HCT116 (cell line): Measurements from ENCODE around the gene CDC42SE2. TPM values are rescaled to one million over a fixed set of nuclear protein-coding genes. Genes with fewer than 3 reads are reported as not detected.

Experiments used
- ATAC-seq: fragments of 200-7000 bp; cut with Tn5 transposase; 2 replicates; pipeline ENCODE4 v1.9.1; 2020; ENCODE audit warnings: mild to moderate bottlenecking, moderate library complexity
- BruUV-seq: library from RNA; stranded (reverse); fragments of 400-500 nt; replicated peaks from 2 replicates; lab custom pipeline; 2021; lab: Mats Ljungman, UMichigan
- CTCF ChIA-PET: fragments of 300-600 bp; sonication (Branson Sonifier 250); formaldehyde crosslinking; loops from one replicate; lab custom pipeline; 2021; ENCODE audit warnings: antibody characterized with exemption; lab: Charles Lee
- POLR2A ChIA-PET: fragments of 300-600, 350-600 bp; sonication (Branson Sonifier 250); formaldehyde crosslinking; loops from one replicate; lab custom pipeline; 2021; ENCODE audit warnings: antibody characterized with exemption; lab: Charles Lee
- RAD21 ChIA-PET, 2 experiments: fragments of 300-600 bp; sonication (Branson Sonifier 250); formaldehyde crosslinking; loops; one replicate each; lab custom pipeline; 2023; ENCODE audit warnings: low total read pairs in 2 of 2; ENCODE audit not compliant: uncharacterized antibody in 2 of 2, unreplicated experiment in 2 of 2, low non-redundant PET in 1 of 2; lab: Charles Lee
- DNase-seq: peaks from one replicate; pipeline ENCODE4 v3.0.0-alpha.2; 2010; ENCODE audit warnings: low read depth, low spot score
- H2AFZ ChIP-seq: fragments of 200-600 bp; shearing (Covaris generic), sonication (generic); 2 replicates; pipeline ENCODE4 v1.6.1; 2017; ENCODE audit warnings: low read depth, mixed run types, mixed read lengths, antibody characterized with exemption, low read length; ENCODE audit not compliant: poor library complexity, severe bottlenecking
- H3K27ac ChIP-seq: 2 replicates; pipeline ENCODE4 v1.5.1; 2012; ENCODE audit warnings: low read depth, low read length
- H3K27me3 ChIP-seq: fragments of 200-600 bp; sonication (generic); 2 replicates; pipeline ENCODE4 v1.6.1; 2016; ENCODE audit warnings: mixed run types, low read length, mixed read lengths; ENCODE audit not compliant: insufficient read depth
- H3K36me3 ChIP-seq, 2 experiments: fragments of 200-500 bp in 1 of 2; fragments of 200-600 bp in 1 of 2; sonication (Bioruptor generic) in 1 of 2; sonication (generic) in 1 of 2; 2 replicates each; pipeline versions ENCODE4 v1.5.1 to v1.6.1; 2014 to 2016; ENCODE audit warnings: low read length in 2 of 2, inconsistent platforms in 1 of 2, mixed read lengths in 1 of 2, mixed run types in 1 of 2; ENCODE audit not compliant: insufficient read depth in 2 of 2, control insufficient read depth in 1 of 2
- H3K4me1 ChIP-seq, 2 experiments: fragments of 200-600 bp in 1 of 2; sonication (generic) in 1 of 2; 2 replicates each; pipeline versions ENCODE4 v1.5.1 to v1.6.1; 2012 to 2017; ENCODE audit warnings: low read length in 2 of 2, inconsistent platforms in 1 of 2, mild to moderate bottlenecking in 1 of 2, mixed read lengths in 1 of 2, mixed run types in 1 of 2, moderate library complexity in 1 of 2; ENCODE audit not compliant: insufficient read depth in 2 of 2, control insufficient read depth in 1 of 2
- H3K4me2 ChIP-seq: fragments of 200-600 bp; sonication (generic); 2 replicates; pipeline ENCODE4 v1.6.1; 2017; ENCODE audit warnings: mixed run types, low read length, mixed read lengths
- H3K4me3 ChIP-seq, 2 experiments: fragments of 200-600 bp in 1 of 2; sonication (generic) in 1 of 2; replicated peaks in 1 of 2; 2 replicates each; pipeline ENCODE4 v1.5.1; 2011 to 2016; ENCODE audit warnings: low read length in 2 of 2, control low read depth in 1 of 2, low read depth in 1 of 2, mild to moderate bottlenecking in 1 of 2, mixed read lengths in 1 of 2, mixed run types in 1 of 2
- H3K79me2 ChIP-seq: fragments of 200-600 bp; sonication (generic); 2 replicates; pipeline ENCODE4 v1.6.1; 2017; ENCODE audit warnings: mild to moderate bottlenecking, mixed run types, low read length, moderate library complexity, mixed read lengths; ENCODE audit not compliant: insufficient read depth
- H3K9ac ChIP-seq: fragments of 200-600 bp; sonication (generic); 2 replicates; pipeline ENCODE4 v1.6.1; 2016; ENCODE audit warnings: low read length, mixed read lengths
- H3K9me2 ChIP-seq: fragments of 200-600 bp; sonication (generic), shearing (Covaris generic); 2 replicates; pipeline ENCODE4 v1.6.1; 2017; ENCODE audit warnings: mixed run types, mild to moderate bottlenecking, moderate library complexity; ENCODE audit not compliant: insufficient read depth
- H3K9me3 ChIP-seq, 2 experiments: fragments of 200-500 bp in 1 of 2; fragments of 200-600 bp in 1 of 2; sonication (Bioruptor generic) in 1 of 2; sonication (generic) in 1 of 2; 2 replicates each; pipeline ENCODE4 v1.6.1; 2014 to 2017; ENCODE audit warnings: low read length in 2 of 2, mixed read lengths in 2 of 2, inconsistent platforms in 1 of 2, low read depth in 1 of 2, mild to moderate bottlenecking in 1 of 2, mixed run types in 1 of 2, moderate library complexity in 1 of 2; ENCODE audit not compliant: control insufficient read depth in 1 of 2, insufficient read depth in 1 of 2
- H4K20me1 ChIP-seq: fragments of 200-600 bp; sonication (generic), shearing (Covaris generic); 2 replicates; pipeline ENCODE4 v1.6.1; 2017; ENCODE audit warnings: mixed run types, mild to moderate bottlenecking, moderate library complexity; ENCODE audit not compliant: insufficient read depth
- ATF3 ChIP-seq: IDR thresholded peaks from 2 replicates; pipeline ENCODE4 v1.6.1; 2012
- CEBPB ChIP-seq: IDR thresholded peaks from 2 replicates; pipeline ENCODE4 v1.6.1; 2012; ENCODE audit warnings: low read depth
- EGR1 ChIP-seq: IDR thresholded peaks from 2 replicates; pipeline ENCODE4 v1.6.1; 2012; ENCODE audit warnings: low read depth
- ELF1 ChIP-seq: IDR thresholded peaks from 2 replicates; pipeline ENCODE4 v1.6.1; 2012; ENCODE audit warnings: low read depth, borderline replicate concordance
- EZH2 ChIP-seq: fragments of 200-600 bp; sonication (generic); IDR thresholded peaks from 2 replicates; pipeline ENCODE4 v1.6.1; 2017; ENCODE audit warnings: antibody characterized with exemption, mixed run types
- POLR2A ChIP-seq: IDR thresholded peaks from 2 replicates; pipeline ENCODE4 v1.7.0; 2011; ENCODE audit warnings: borderline replicate concordance; ENCODE audit not compliant: insufficient read depth, insufficient read length; ENCODE audit errors: extremely low read depth
- RAD21 ChIP-seq: IDR thresholded peaks from 2 replicates; pipeline ENCODE4 v1.6.1; 2012; ENCODE audit warnings: low read depth, mild to moderate bottlenecking
- SIN3A ChIP-seq: IDR thresholded peaks from 2 replicates; pipeline ENCODE4 v1.6.1; 2012; ENCODE audit warnings: low read depth
- TCF7L2 ChIP-seq: IDR thresholded peaks from 2 replicates; pipeline ENCODE4 v1.7.0; 2011; ENCODE audit warnings: borderline replicate concordance, inconsistent platforms; ENCODE audit not compliant: insufficient read depth, insufficient read length; ENCODE audit errors: extremely low read depth
- YY1 ChIP-seq: IDR thresholded peaks from 2 replicates; pipeline ENCODE4 v1.6.1; 2011; ENCODE audit warnings: low read length, low read depth, moderate library complexity, mild to moderate bottlenecking; ENCODE audit not compliant: insufficient replicate concordance; ENCODE audit errors: extremely low read depth
- ZBTB33 ChIP-seq: IDR thresholded peaks from 2 replicates; pipeline ENCODE4 v1.6.1; 2011; ENCODE audit warnings: mild to moderate bottlenecking, low read length, moderate library complexity; ENCODE audit not compliant: insufficient replicate concordance; ENCODE audit errors: extremely low read depth
- ZNF274 ChIP-seq: fragments of 200-500 bp; sonication (Bioruptor generic); IDR thresholded peaks from 2 replicates; pipeline ENCODE4 v1.6.1; 2014; ENCODE audit warnings: mild to moderate bottlenecking, low read depth, low read length, inconsistent platforms
- intact Hi-C: fragments of 100-400 bp; cut with micrococcal nuclease; formaldehyde crosslinking; loops from 2 replicates; pipeline ENCODE4 v1.10.0; 2022
- total RNA-seq: library from RNA; stranded (reverse); gene quantifications from one replicate; pipeline ENCODE4 v1.2.1, GENCODE V29; 2021; ENCODE audit not compliant: unreplicated experiment

The CDC42SE2 gene
- total RNA-seq, 1 experiment from 2014 or later = 27.0 TPM

GRCh38 chr5:131321066-131321465 lies 57.2 kb downstream of the CDC42SE2 start:
- Histone ChIP-seq H3K9me2 (no peaks in the 10 kb centered on the region), H3K27me3 (no peaks in the 10 kb centered on the region), H3K79me2 (peaks cover 65% of the 10 kb centered on the region), H3K9ac (no peak overlapping the region), H3K9me3 (no peaks in the 10 kb centered on the region), H4K20me1 (no peaks in the 10 kb centered on the region; the same call in 1 of the 2 replicates), H3K36me3 (no peaks in the 10 kb centered on the region), H3K4me1 (peaks cover 0 to 4% of the 10 kb centered on the region in 2 experiments; a peak in 2 of 4 replicates), H3K27ac (no peak overlapping the region), H3K4me2 (no peak overlapping the region), H2AFZ (no peak overlapping the region), H3K4me3 (no peak overlapping the region)
- DNase-seq (no peak), ATAC-seq (no peak)
- POLR2A ChIA-PET = no interaction called here
- no peak for TF ChIP-seq ZNF274
- no peak for TF ChIP-seq YY1
- no peak for TF ChIP-seq RAD21
- no peak for TF ChIP-seq CEBPB
- no peak for TF ChIP-seq SIN3A
- TF ChIP-seq ATF3 = no peak
- TF ChIP-seq ELF1 = no peak
- TF ChIP-seq EZH2 = no peak
- no peak for TF ChIP-seq ZBTB33
- TF ChIP-seq TCF7L2 = no peak
- no peak for TF ChIP-seq POLR2A
- TF ChIP-seq EGR1 = no peak
- RAD21 ChIA-PET = no interaction called here
- intact Hi-C loops = no loop called here
- BruUV-seq = no TSS peak
- CTCF ChIA-PET = no interaction called here
